ENCODE measurements around the gene EMC8.

EMC8 gene

DNA sequence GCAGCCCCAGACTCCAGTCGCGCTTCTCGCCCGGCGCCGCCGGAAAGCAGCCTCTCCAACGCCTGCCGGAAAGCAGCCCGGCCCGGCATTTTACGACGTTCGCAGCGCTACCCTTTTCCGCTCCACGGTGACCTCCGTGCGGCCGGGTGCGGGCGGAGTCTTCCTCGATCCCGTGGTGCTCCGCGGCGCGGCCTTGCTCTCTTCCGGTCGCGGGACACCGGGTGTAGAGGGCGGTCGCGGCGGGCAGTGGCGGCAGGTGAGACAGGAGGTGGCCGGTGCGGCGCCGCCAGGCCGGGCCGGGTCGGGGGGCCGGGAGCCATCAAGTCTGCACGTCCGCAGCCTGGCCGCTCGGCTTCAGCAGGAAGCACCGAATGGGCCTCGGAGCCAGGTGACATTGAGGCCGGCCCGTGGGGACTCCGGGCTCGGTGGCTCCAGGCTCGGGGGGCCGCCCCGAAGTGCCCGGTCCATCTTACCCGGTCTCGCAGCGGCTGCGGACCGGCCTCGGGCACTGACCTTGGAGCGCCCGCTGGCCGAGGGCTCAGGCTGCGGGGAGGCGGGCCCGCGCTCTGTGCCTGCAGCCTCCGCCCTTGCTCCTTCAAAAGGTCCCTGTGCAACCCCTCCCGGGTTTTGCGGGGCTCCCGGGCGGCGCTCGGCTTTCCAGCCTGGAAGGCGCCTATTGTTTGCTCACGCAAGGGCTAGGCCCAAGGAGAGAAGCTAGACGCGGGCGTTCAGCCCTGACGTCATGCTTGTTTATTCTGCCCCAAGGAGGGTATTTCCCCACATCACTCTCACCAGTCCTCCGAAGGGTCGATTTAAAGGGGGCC, at the start of gene EMC8, which contains the start of gene COX4I1:
TSS of gene EMC8 (minus strand) at position 48 of the 824 bp plus-strand sequence. CDS start 249 bp downstream, outside the sequence.
TSS of gene COX4I1 (plus strand) at position 199 of the 824 bp plus-strand sequence. CDS start 1,511 bp downstream, outside the sequence.
- TF ChIP-seq CTCF (IDR thresholded peaks at IDR 0.05): no peak

- TF ChIP-seq CTCF (IDR thresholded peaks at IDR 0.05): no peak
These were observed 49.6 kb upstream of the EMC8 start for GRCh38 chr16:85848986-85849385.

GRCh38 chr16:85847681-85848601, 48.6 kb upstream of the EMC8 start:
- TF ChIP-seq CTCF (IDR thresholded peaks at IDR 0.05): no peak

DNA sequence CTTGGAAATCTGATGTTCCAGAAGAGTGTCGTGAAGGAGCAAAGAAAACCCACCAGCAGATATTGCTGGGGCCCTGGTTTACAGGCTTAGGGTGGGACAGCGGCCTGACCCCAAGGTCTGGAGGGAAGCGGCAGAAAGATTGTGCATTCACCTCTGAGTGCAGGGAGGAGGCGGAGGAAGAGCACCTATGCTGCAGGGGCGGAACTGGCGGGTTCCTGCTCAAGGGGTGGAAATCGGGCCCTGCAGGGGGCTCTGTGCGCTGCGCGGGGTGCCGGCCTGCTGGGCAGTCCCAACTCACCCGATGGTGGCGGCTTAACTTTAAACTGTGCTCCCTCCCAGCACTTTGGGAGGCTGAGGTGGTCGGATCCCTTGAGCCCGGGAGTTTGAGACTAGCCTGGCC, 47.7 kb upstream of the EMC8 start:
- no peak for TF ChIP-seq CTCF (IDR thresholded peaks at IDR 0.05)

GRCh38 chr16:85846461-85846860, 47.1 kb upstream of the EMC8 start:
- no peak for TF ChIP-seq CTCF (IDR thresholded peaks at IDR 0.05)

- no peak for TF ChIP-seq CTCF (IDR thresholded peaks at IDR 0.05)
These were observed 45.9 kb upstream of the EMC8 start for GRCh38 chr16:85845266-85845665.

DNA sequence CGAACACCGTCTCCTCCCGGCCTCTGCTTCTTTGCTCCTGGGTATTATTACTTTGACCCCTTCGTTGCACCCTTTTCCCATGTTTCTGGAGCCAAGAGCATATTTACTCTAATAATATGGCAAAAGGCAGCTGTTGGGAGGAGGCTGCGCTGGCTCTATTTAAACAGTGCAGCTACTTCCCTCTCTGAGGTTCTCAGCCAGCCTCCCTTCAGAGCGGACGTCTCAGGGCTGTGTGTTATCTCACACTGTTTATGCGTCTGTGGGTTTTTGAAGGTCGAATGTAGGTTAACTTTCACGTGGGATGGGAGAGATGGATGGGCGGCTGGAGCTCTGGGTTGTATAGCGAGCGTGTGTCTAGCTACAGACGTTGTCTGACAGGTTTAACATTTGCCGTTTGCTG, 45.4 kb upstream of the EMC8 start:
- TF ChIP-seq CTCF (IDR thresholded peaks at IDR 0.05): no peak

Measured in LNCAP (cell line).